Loucy (cell line): ENCODE results near the gene NDE1.
A peak's percentile ranks its signal among the peaks of the same experiment; 100 is the strongest.

ENCODE experiments used
- H2AFZ ChIP-seq: fragments of 200-600 bp; sonication (generic); 2 replicates; pipeline ENCODE4 v1.6.0; 2016; ENCODE audit warnings: antibody characterized with exemption, mild to moderate bottlenecking, low read length, moderate library complexity
- H3F3A ChIP-seq: fragments of 200-600 bp; 2 replicates; pipeline ENCODE4 v1.6.0; 2016; ENCODE audit warnings: antibody characterized with exemption, low read depth, mild to moderate bottlenecking
- H3K27me3 ChIP-seq: fragments of 200-600 bp; sonication (generic); 2 replicates; pipeline ENCODE4 v1.6.1; 2014; ENCODE audit warnings: low read length, mild to moderate bottlenecking; ENCODE audit not compliant: insufficient read depth, poor library complexity, severe bottlenecking
- H3K36me3 ChIP-seq: fragments of 200-600 bp; sonication (generic); 2 replicates; pipeline ENCODE4 v1.6.1; 2016; ENCODE audit warnings: low read length; ENCODE audit not compliant: insufficient read depth
- H3K4me1 ChIP-seq: fragments of 200-600 bp; sonication (generic); 2 replicates; pipeline ENCODE4 v1.5.1; 2014; ENCODE audit warnings: low read length, mild to moderate bottlenecking; ENCODE audit not compliant: insufficient read depth, poor library complexity, severe bottlenecking
- H3K4me2 ChIP-seq: fragments of 200-600 bp; sonication (generic); 2 replicates; pipeline ENCODE4 v1.6.0; 2014; ENCODE audit warnings: antibody characterized with exemption, low read length, low read depth, mild to moderate bottlenecking; ENCODE audit not compliant: poor library complexity, severe bottlenecking
- H3K4me3 ChIP-seq: fragments of 200-600 bp; sonication (generic); 2 replicates; pipeline ENCODE4 v1.5.1; 2014; ENCODE audit warnings: low read length, mild to moderate bottlenecking, mixed read lengths; ENCODE audit not compliant: poor library complexity, severe bottlenecking
- H3K79me2 ChIP-seq: fragments of 200-600 bp; sonication (generic); 2 replicates; pipeline ENCODE4 v1.6.1; 2014; ENCODE audit warnings: low read length; ENCODE audit not compliant: insufficient read depth
- H3K9ac ChIP-seq: fragments of 200-600 bp; sonication (generic); 2 replicates; pipeline ENCODE4 v1.6.0; 2014; ENCODE audit warnings: mild to moderate bottlenecking, low read depth, low read length, moderate library complexity; ENCODE audit not compliant: poor library complexity, severe bottlenecking
- H3K9me2 ChIP-seq: fragments of 200-600 bp; sonication (generic); replicated peaks from 2 replicates; pipeline ENCODE4 v1.6.1; 2016; ENCODE audit warnings: low read depth, low read length, mixed read lengths
- H3K9me3 ChIP-seq: fragments of 200-600 bp; sonication (generic); 2 replicates; pipeline ENCODE4 v1.6.1; 2014; ENCODE audit warnings: mild to moderate bottlenecking, antibody characterized with exemption, low read length, low read depth; ENCODE audit not compliant: insufficient read depth
- H4K20me1 ChIP-seq: fragments of 200-600 bp; sonication (generic); 2 replicates; pipeline ENCODE4 v1.6.0; 2014; ENCODE audit warnings: antibody characterized with exemption, low read length, mild to moderate bottlenecking; ENCODE audit not compliant: insufficient read depth, poor library complexity, severe bottlenecking
- CTCF ChIP-seq: fragments of 200-600 bp; sonication (generic); conservative IDR thresholded peaks from 2 replicates; pipeline ENCODE4 v1.5.1; 2014; ENCODE audit warnings: mild to moderate bottlenecking, antibody characterized with exemption, low read length
- EZH2phosphoT487 ChIP-seq: fragments of 200-600 bp; IDR thresholded peaks from 2 replicates; pipeline ENCODE4 v1.6.1; 2018; ENCODE audit warnings: antibody characterized with exemption, mild to moderate bottlenecking, moderate library complexity, borderline replicate concordance

NDE1 gene

GRCh38 chr16:15676506-15676905 is 26.5 kb downstream of the NDE1 start:
- Histone ChIP-seq H2AFZ (no peak overlapping the region), H3K4me2 (no peak overlapping the region), H3K9me3 (no peaks in the 10 kb centered on the region), H3K4me1 (no peaks in the 10 kb centered on the region), H4K20me1 (no peaks in the 10 kb centered on the region), H3K36me3 (peaks cover 34% of the 10 kb centered on the region; the same call in 1 of the 2 replicates), H3K27me3 (no peaks in the 10 kb centered on the region), H3K4me3 (no peak overlapping the region), H3K9ac (no peak overlapping the region), H3K79me2 (no peaks in the 10 kb centered on the region), H3F3A (no peaks in the 10 kb centered on the region), H3K9me2 (no peaks in the 10 kb centered on the region)
- TF ChIP-seq CTCF (no peak), EZH2phosphoT487 (no peak)

- H3K9me3 ChIP-seq: no peaks in the 10 kb centered on the region
- peaks cover 29% of the 10 kb centered on the region; the same call in 1 of the 2 replicates for H3K36me3 ChIP-seq
- H3K9me2 ChIP-seq: no peaks in the 10 kb centered on the region
- no peak overlapping the region for H3K4me2 ChIP-seq
- H2AFZ ChIP-seq: no peak overlapping the region
- no peaks in the 10 kb centered on the region for H3K4me1 ChIP-seq
- TF ChIP-seq CTCF (no peak), EZH2phosphoT487 (no peak)
- no peak overlapping the region for H3K9ac ChIP-seq
- no peaks in the 10 kb centered on the region for H3K27me3 ChIP-seq
- H3F3A ChIP-seq: no peaks in the 10 kb centered on the region
- no peak overlapping the region for H3K4me3 ChIP-seq
- H3K79me2 ChIP-seq: no peaks in the 10 kb centered on the region
- H4K20me1 ChIP-seq: no peaks in the 10 kb centered on the region
Measured at GRCh38 chr16:15677447-15677846, 27.4 kb downstream of the NDE1 start.

- H3K79me2 ChIP-seq: no peaks in the 10 kb centered on the region
- no peaks in the 10 kb centered on the region for H3K9me2 ChIP-seq
- no peaks in the 10 kb centered on the region for H3K4me1 ChIP-seq
- no peak overlapping the region for H3K9ac ChIP-seq
- H3F3A ChIP-seq: no peaks in the 10 kb centered on the region
- H4K20me1 ChIP-seq: peaks cover 3% of the 10 kb centered on the region
- no peak overlapping the region for H2AFZ ChIP-seq
- TF ChIP-seq CTCF: peak; percentile 37; the same call in 1 of the 2 replicates
- no peak for TF ChIP-seq EZH2phosphoT487
- H3K4me3 ChIP-seq: no peak overlapping the region
- no peaks in the 10 kb centered on the region for H3K9me3 ChIP-seq
- H3K36me3 ChIP-seq: peaks cover 54% of the 10 kb centered on the region; the same call in 1 of the 2 replicates
- H3K4me2 ChIP-seq: no peak overlapping the region
- no peaks in the 10 kb centered on the region for H3K27me3 ChIP-seq
Measured at GRCh38 chr16:15682105-15682570, 32.1 kb downstream of the NDE1 start.
